ENCODE data around the gene RAPGEF4. TPM values are rescaled to one million over a fixed set of nuclear protein-coding genes. Genes with fewer than 3 reads are reported as not detected.

Gene RAPGEF4
- total and polyA plus RNA-seq, 2 of the 8 experiments (the other 6 are each of a cell fraction or from before 2014, with no cell fraction given) = 1.2 to 2.6 TPM

DNA sequence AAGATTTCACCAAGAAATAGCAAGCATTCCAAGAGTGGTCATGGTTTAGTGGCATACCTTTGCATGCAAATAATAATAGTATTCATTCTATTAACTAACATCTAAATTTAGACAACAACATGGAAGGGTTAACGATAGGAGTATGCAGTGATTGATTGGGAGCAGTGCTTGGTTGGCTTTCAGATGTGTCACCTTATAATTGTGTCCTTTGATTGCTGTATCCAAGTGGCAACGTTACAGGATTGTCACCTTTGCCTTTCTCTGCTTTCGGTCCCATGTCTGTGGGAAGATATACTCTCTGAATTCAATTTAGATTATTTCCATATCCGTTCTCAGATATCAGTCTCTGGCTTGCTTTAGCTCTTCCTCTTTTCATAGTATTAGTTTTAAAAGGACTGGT lies 187.2 kb downstream of the RAPGEF4 start:
- ChIA-PET CTCF (ENCODE audit: partially characterized antibody) (interaction anchor here (1.8 to 5.9 kb wide), 3 partner anchors 9 to 116 kb away, joined by 7 to 51 read pairs (median 23); no protein-coding TSS in a partner anchor), POLR2A (ENCODE audit: partially characterized antibody) (no interaction called here)
- no peak overlapping the region for H3K23ac ChIP-seq (ENCODE audit: insufficient read length)
- no peak overlapping the region for H2BK15ac ChIP-seq (ENCODE audit: low read length)
- H3K18ac ChIP-seq (ENCODE audit: extremely low read depth, low read length) = no peak overlapping the region
- DNase-seq (ENCODE audit: low read depth in 1 of 2, low spot score in 2 of 2) = no peak
- no peak overlapping the region for H2BK120ac ChIP-seq (replicated peaks; ENCODE audit: low read depth, low read length)
- no peak overlapping the region for H3K14ac ChIP-seq (ENCODE audit: insufficient read length)
- H3K9ac ChIP-seq (replicated peaks in 1 of 4; ENCODE audit: extremely low read depth in 1 of 4, low read depth in 3 of 4, low read length in 3 of 4) = no peak overlapping the region
- H2BK12ac ChIP-seq (ENCODE audit: low read depth, low read length) = no peak overlapping the region
- H3K4me1 ChIP-seq (replicated peaks in 1 of 4; ENCODE audit: control insufficient read depth in 3 of 4, insufficient read depth in 4 of 4, low read length in 3 of 4) = peaks cover 0 to 4% (median 0%) of the 10 kb centered on the region in 4 experiments; a peak in 2 of 7 replicates
- no peak overlapping the region for H4K91ac ChIP-seq (replicated peaks; ENCODE audit: insufficient read length, low read length)
- H3K79me2 ChIP-seq (ENCODE audit: control insufficient read depth in 1 of 2, insufficient read depth in 2 of 2, low read length in 2 of 2) = no peaks in the 10 kb centered on the region
- no peak overlapping the region for H2BK5ac ChIP-seq (ENCODE audit: low read depth, low read length)
- no peak overlapping the region for H3K4me2 ChIP-seq (ENCODE audit: insufficient read depth in 1 of 2, low read depth in 2 of 2, low read length in 2 of 2)
- no peak for FAIRE-seq
- H3K36me3 ChIP-seq (ENCODE audit: control insufficient read depth in 2 of 4, insufficient read depth in 4 of 4, low read length in 3 of 4) = no peaks in the 10 kb centered on the region
- H4K20me1 ChIP-seq (replicated peaks in 1 of 2; ENCODE audit: control insufficient read depth in 1 of 2, insufficient read depth in 2 of 2, low read length in 2 of 2) = no peaks in the 10 kb centered on the region
- H3K9me3 ChIP-seq (ENCODE audit: insufficient read depth in 2 of 2, low read depth in 1 of 2, low read length in 1 of 2) = no peaks in the 10 kb centered on the region
- no peaks in the 10 kb centered on the region for H3K23me2 ChIP-seq (ENCODE audit: low read depth, low read length)
- H2AK5ac ChIP-seq (ENCODE audit: low read depth, low read length) = no peak overlapping the region
- H2AFZ ChIP-seq (ENCODE audit: low read length) = no peak overlapping the region
- no peak overlapping the region for H2BK20ac ChIP-seq (ENCODE audit: low read length)
- no peaks in the 10 kb centered on the region for H3K27me3 ChIP-seq (replicated peaks in 1 of 4; ENCODE audit: control insufficient read depth in 3 of 4, extremely low read depth in 1 of 4, insufficient read depth in 3 of 4, low read length in 3 of 4)
- H4K5ac ChIP-seq (ENCODE audit: insufficient read length, low read depth, low read length) = no peak overlapping the region
- no peaks in the 10 kb centered on the region for H3K79me1 ChIP-seq (ENCODE audit: low read depth, low read length)
- WGBS, 2 experiments (ENCODE audit: extremely low coverage in 1 of 2, insufficient coverage in 1 of 2, insufficient read length in 1 of 2, insufficient replicate concordance in 2 of 2, low coverage in 1 of 2, low lambda C conversion rate in 2 of 2, missing lambda C conversion rate in 1 of 2) = 88% methylated on average over 4 of the region's 4 CpGs; no CpG with 5 or more reads in 1 of the 2 experiments
- no peak overlapping the region for H3K27ac ChIP-seq (ENCODE audit: low read depth, low read length)
- no peak overlapping the region for H3K56ac ChIP-seq (replicated peaks; ENCODE audit: insufficient read length, low read depth, low read length)
- H3K4ac ChIP-seq (replicated peaks; ENCODE audit: insufficient read length, low read depth, low read length) = no peak overlapping the region
- H4K8ac ChIP-seq (ENCODE audit: extremely low read depth, insufficient read depth, low read length) = no peak overlapping the region
- no peak overlapping the region for H3K4me3 ChIP-seq (ENCODE audit: extremely low read depth in 1 of 4, insufficient read depth in 2 of 4, low read depth in 3 of 4, low read length in 4 of 4)
- TF ChIP-seq RNF2 (IDR thresholded peaks at IDR 0.05; ENCODE audit: borderline replicate concordance, low read depth, low read length, missing control alignments, poor library complexity, severe bottlenecking) (no peak), SUZ12 (IDR thresholded peaks at IDR 0.05; ENCODE audit: low read length) (no peak), BCL11A (IDR thresholded peaks at IDR 0.05; ENCODE audit: low read depth in 2 of 2, low read length in 2 of 2) (no peak), JUND (IDR thresholded peaks at IDR 0.05; ENCODE audit: low read length) (no peak), POLR2AphosphoS5 (IDR thresholded peaks at IDR 0.05; ENCODE audit: low read depth, low read length) (no peak), NRF1 (IDR thresholded peaks at IDR 0.05; ENCODE audit: low read depth, low read length) (no peak), SAP30 (IDR thresholded peaks at IDR 0.05; ENCODE audit: insufficient read depth, insufficient replicate concordance, low read length) (no peak)

Measured in H1 (cell line).